H1 (cell line): ENCODE measurements around the gene DDX11. TPM values are rescaled to one million over a fixed set of nuclear protein-coding genes. Genes with fewer than 3 reads are reported as not detected.

Experiments
- CTCF ChIA-PET: fragments of 300-600 bp; sonication (Branson Sonifier 250); formaldehyde crosslinking; loops from one replicate; lab custom pipeline; 2021; ENCODE audit not compliant: partially characterized antibody; lab: Charles Lee
- POLR2A ChIA-PET: fragments of 300-600 bp; sonication (Branson Sonifier 250); formaldehyde crosslinking; loops from one replicate; lab custom pipeline; 2021; ENCODE audit warnings: inconsistent platforms; ENCODE audit not compliant: partially characterized antibody; lab: Charles Lee
- DNase-seq, 2 experiments: peaks; one replicate each; pipeline versions ENCODE4 v3.0.0 to v3.0.0-alpha.2; 2010 to 2022; ENCODE audit warnings: low spot score in 2 of 2, low read depth in 1 of 2, mixed read lengths in 1 of 2
- FAIRE-seq: peaks from 2 replicates; lab custom pipeline; 2011; peaks lifted over from hg19 to GRCh38; lab: Jason Lieb, UNC
- H2AFZ ChIP-seq: 2 replicates; pipeline ENCODE4 v1.8.1; 2012; ENCODE audit warnings: low read length, inconsistent platforms
- H2AK5ac ChIP-seq: 2 replicates; pipeline ENCODE4 v1.6.1; 2013; ENCODE audit warnings: low read depth, low read length
- H2BK120ac ChIP-seq: replicated peaks from 2 replicates; pipeline ENCODE3; 2013; ENCODE audit warnings: low read depth, low read length, inconsistent platforms
- H2BK12ac ChIP-seq: 2 replicates; pipeline ENCODE4 v1.6.1; 2013; ENCODE audit warnings: low read depth, low read length
- H2BK15ac ChIP-seq: 2 replicates; pipeline ENCODE4 v1.6.1; 2013; ENCODE audit warnings: low read length
- H2BK20ac ChIP-seq: 2 replicates; pipeline ENCODE4 v1.6.1; 2013; ENCODE audit warnings: low read length
- H2BK5ac ChIP-seq: 2 replicates; pipeline ENCODE4 v1.6.1; 2013; ENCODE audit warnings: low read depth, low read length
- H3K14ac ChIP-seq: 2 replicates; pipeline ENCODE4 v1.6.1; 2013; ENCODE audit warnings: inconsistent platforms; ENCODE audit not compliant: insufficient read length
- H3K18ac ChIP-seq: 2 replicates; pipeline ENCODE4 v1.6.1; 2013; ENCODE audit warnings: low read length; ENCODE audit errors: extremely low read depth
- H3K23ac ChIP-seq: 2 replicates; pipeline ENCODE4 v1.6.1; 2013; ENCODE audit warnings: inconsistent platforms; ENCODE audit not compliant: insufficient read length
- H3K23me2 ChIP-seq: 2 replicates; pipeline ENCODE4 v1.6.1; 2013; ENCODE audit warnings: low read depth, low read length
- H3K27ac ChIP-seq: 2 replicates; pipeline ENCODE4 v1.6.1; 2011; ENCODE audit warnings: low read depth, low read length, inconsistent platforms
- H3K27me3 ChIP-seq, 4 experiments: replicated peaks in 1 of 4; 1 replicate in 1 of 4; 2 replicates in 3 of 4; pipeline versions ENCODE4 v1.6.1 to v1.8.1; 2011 to 2013; ENCODE audit warnings: low read length in 3 of 4, mild to moderate bottlenecking in 3 of 4, inconsistent platforms in 2 of 4, mixed read lengths in 2 of 4, moderate library complexity in 1 of 4; ENCODE audit not compliant: control insufficient read depth in 3 of 4, insufficient read depth in 3 of 4; ENCODE audit errors: extremely low read depth in 1 of 4
- H3K36me3 ChIP-seq, 4 experiments: 2 replicates each; pipeline versions ENCODE4 v1.6.1 to v1.8.1; 2011 to 2013; ENCODE audit warnings: mild to moderate bottlenecking in 4 of 4, low read length in 3 of 4, moderate library complexity in 2 of 4, control low read depth in 1 of 4, inconsistent platforms in 1 of 4; ENCODE audit not compliant: insufficient read depth in 4 of 4, control insufficient read depth in 2 of 4
- H3K4ac ChIP-seq: replicated peaks from 2 replicates; pipeline ENCODE3; 2013; ENCODE audit warnings: low read length, low read depth, mixed read lengths, inconsistent platforms; ENCODE audit not compliant: insufficient read length
- H3K4me1 ChIP-seq, 4 experiments: replicated peaks in 1 of 4; 1 replicate in 1 of 4; 2 replicates in 3 of 4; pipeline versions ENCODE4 v1.6.1 to v1.8.1; 2011 to 2013; ENCODE audit warnings: low read length in 3 of 4, inconsistent platforms in 2 of 4, mixed read lengths in 1 of 4; ENCODE audit not compliant: insufficient read depth in 4 of 4, control insufficient read depth in 3 of 4
- H3K4me2 ChIP-seq, 2 experiments: 2 replicates each; pipeline versions ENCODE4 v1.6.1 to v1.8.1; 2011 to 2013; ENCODE audit warnings: low read depth in 2 of 2, low read length in 2 of 2, control low read depth in 1 of 2, inconsistent platforms in 1 of 2, mild to moderate bottlenecking in 1 of 2; ENCODE audit not compliant: insufficient read depth in 1 of 2
- H3K4me3 ChIP-seq, 4 experiments: fragments of 200-600, 300-600 bp in 1 of 4; sonication (generic), shearing (Covaris generic), sonication (Bioruptor Twin) in 1 of 4; 2 replicates each; pipeline versions ENCODE4 v1.5.1 to v1.8.1; 2011 to 2016; ENCODE audit warnings: low read length in 4 of 4, low read depth in 3 of 4, control low read depth in 2 of 4, inconsistent platforms in 2 of 4, mild to moderate bottlenecking in 2 of 4, mixed read lengths in 1 of 4, moderate library complexity in 1 of 4; ENCODE audit not compliant: insufficient read depth in 2 of 4; ENCODE audit errors: extremely low read depth in 1 of 4
- H3K56ac ChIP-seq: replicated peaks from 2 replicates; pipeline ENCODE3; 2013; ENCODE audit warnings: low read depth, mild to moderate bottlenecking, mixed read lengths, low read length, inconsistent platforms; ENCODE audit not compliant: insufficient read length
- H3K79me1 ChIP-seq: 2 replicates; pipeline ENCODE4 v1.6.1; 2013; ENCODE audit warnings: low read depth, low read length, control low read depth
- H3K79me2 ChIP-seq, 2 experiments: 2 replicates each; pipeline versions ENCODE4 v1.6.1 to v1.8.1; 2012 to 2013; ENCODE audit warnings: low read length in 2 of 2, mild to moderate bottlenecking in 2 of 2, inconsistent platforms in 1 of 2; ENCODE audit not compliant: insufficient read depth in 2 of 2, control insufficient read depth in 1 of 2
- H3K9ac ChIP-seq, 4 experiments: replicated peaks in 1 of 4; 1 replicate in 1 of 4; 2 replicates in 3 of 4; pipeline versions ENCODE4 v1.6.1 to v1.8.1; 2011 to 2013; ENCODE audit warnings: low read depth in 3 of 4, low read length in 3 of 4, control low read depth in 2 of 4, mild to moderate bottlenecking in 2 of 4, moderate library complexity in 2 of 4, inconsistent platforms in 1 of 4; ENCODE audit errors: extremely low read depth in 1 of 4
- H3K9me3 ChIP-seq, 2 experiments: 2 replicates each; pipeline versions ENCODE4 v1.6.1 to v1.8.1; 2012 to 2013; ENCODE audit warnings: mild to moderate bottlenecking in 2 of 2, moderate library complexity in 2 of 2, control low read depth in 1 of 2, inconsistent platforms in 1 of 2, low read depth in 1 of 2, low read length in 1 of 2, mixed read lengths in 1 of 2; ENCODE audit not compliant: insufficient read depth in 2 of 2
- H4K20me1 ChIP-seq, 2 experiments: replicated peaks in 1 of 2; 2 replicates each; pipeline versions ENCODE3 to v1.8.1; 2011 to 2013; ENCODE audit warnings: inconsistent platforms in 2 of 2, low read length in 2 of 2, mild to moderate bottlenecking in 1 of 2; ENCODE audit not compliant: insufficient read depth in 2 of 2, control insufficient read depth in 1 of 2
- H4K5ac ChIP-seq: 2 replicates; pipeline ENCODE4 v1.6.1; 2013; ENCODE audit warnings: low read length, low read depth, mixed read lengths, inconsistent platforms; ENCODE audit not compliant: insufficient read length
- H4K8ac ChIP-seq: 2 replicates; pipeline ENCODE4 v1.8.0; 2013; ENCODE audit warnings: mild to moderate bottlenecking, moderate library complexity, low read length, inconsistent platforms; ENCODE audit not compliant: insufficient read depth; ENCODE audit errors: extremely low read depth
- H4K91ac ChIP-seq: replicated peaks from 2 replicates; pipeline ENCODE3; 2013; ENCODE audit warnings: low read length, mixed read lengths, inconsistent platforms; ENCODE audit not compliant: insufficient read length
- E2F6 ChIP-seq: IDR thresholded peaks from 2 replicates; pipeline ENCODE4 v1.6.1; 2012; ENCODE audit warnings: inconsistent platforms
- EP300 ChIP-seq, 2 experiments: IDR thresholded peaks; 1 replicate in 1 of 2; 2 replicates in 1 of 2; pipeline ENCODE4 v1.6.1; 2011 to 2012; ENCODE audit warnings: low read depth in 2 of 2, low read length in 2 of 2, mild to moderate bottlenecking in 2 of 2, borderline replicate concordance in 1 of 2, inconsistent platforms in 1 of 2, moderate library complexity in 1 of 2
- FOSL1 ChIP-seq: IDR thresholded peaks from 2 replicates; pipeline ENCODE4 v1.6.1; 2011; ENCODE audit warnings: mild to moderate bottlenecking, low read depth, low read length, moderate library complexity; ENCODE audit not compliant: insufficient read depth
- GTF2F1 ChIP-seq: IDR thresholded peaks from 2 replicates; pipeline ENCODE4 v1.6.1; 2012; ENCODE audit warnings: low read depth, low read length, improper control_type of control experiment, borderline replicate concordance
- KDM1A ChIP-seq: fragments of 200-600, 300-600 bp; sonication (generic); IDR thresholded peaks from 2 replicates; pipeline ENCODE4 v1.7.1; 2016; ENCODE audit warnings: mild to moderate bottlenecking, low read length, borderline replicate concordance
- RNF2 ChIP-seq: fragments of 200-900, 300-1000 bp; sonication (generic); IDR thresholded peaks from 2 replicates; pipeline ENCODE4 v1.7.1; 2016; ENCODE audit warnings: borderline replicate concordance, low read depth, mild to moderate bottlenecking, antibody characterized with exemption, low read length; ENCODE audit not compliant: poor library complexity, severe bottlenecking; ENCODE audit errors: missing control alignments
- SP4 ChIP-seq: IDR thresholded peaks from 2 replicates; pipeline ENCODE4 v1.6.1; 2012; ENCODE audit warnings: low read length, inconsistent platforms
- SRF ChIP-seq: IDR thresholded peaks from 2 replicates; pipeline ENCODE4 v1.6.1; 2011; ENCODE audit warnings: mild to moderate bottlenecking, low read depth, low read length, moderate library complexity
- USF2 ChIP-seq: IDR thresholded peaks from 2 replicates; pipeline ENCODE4 v1.6.1; 2011; ENCODE audit warnings: low read length, improper control_type of control experiment
- WGBS, 2 experiments: shearing (Covaris generic) in 1 of 2; methylation state at CpG; one replicate each; pipeline versions ENCODE4 v1.1.6 to v1.1.7; 2013 to 2015; ENCODE audit warnings: low lambda C conversion rate in 2 of 2, mixed read lengths in 2 of 2, inconsistent platforms in 1 of 2, low coverage in 1 of 2, missing lambda C conversion rate in 1 of 2; ENCODE audit not compliant: insufficient replicate concordance in 2 of 2, insufficient coverage in 1 of 2, insufficient read length in 1 of 2; ENCODE audit errors: extremely low coverage in 1 of 2, missing lambda C conversion rate in 1 of 2; 5-methylcytosine and 5-hydroxymethylcytosine counted together
- polyA plus RNA-seq, 7 experiments: library from polyadenylated mRNA; depleted of rRNA in 3 of 7; stranded (reverse) in 5 of 7; unstranded in 2 of 7; fragments of >200 nt in 5 of 7; fragments of 200-250 nt in 2 of 7; gene quantifications; 1 replicate in 5 of 7; 2 replicates in 1 of 7; 4 replicates in 1 of 7; pipeline versions ENCODE4 v1.2.1 to v1.2.3, GENCODE V29; 2011 to 2013; ENCODE audit warnings: missing spikeins in 2 of 7, mixed read lengths in 2 of 7
- total RNA-seq: library from RNA; stranded (reverse); fragmentation: NEBNext Ultra II Directional; extraction: Animal tissue kit (Norgen Biotek cat#: 25700); gene quantifications from 2 replicates; pipeline ENCODE4 v1.2.1, GENCODE V29; 2021

Gene DDX11
- total and polyA plus RNA-seq, 2 of the 8 experiments (the other 6 are each of a cell fraction or from before 2014, with no cell fraction given) = 61.6 to 141 TPM

- no peak overlapping the region for H3K14ac ChIP-seq
- no CpG with 5 or more reads among the region's 19 CpGs for WGBS, 2 experiments
- H2BK15ac ChIP-seq = no peak overlapping the region
- H3K9ac ChIP-seq = no peak overlapping the region
- H4K5ac ChIP-seq = no peak overlapping the region
- no peaks in the 10 kb centered on the region; a peak in 1 of 8 replicates for H3K36me3 ChIP-seq
- no peak overlapping the region for H3K27ac ChIP-seq
- no peak overlapping the region for H3K18ac ChIP-seq
- no peak overlapping the region for H3K23ac ChIP-seq
- no peak overlapping the region for H3K4me3 ChIP-seq
- H4K20me1 ChIP-seq = peaks cover 0 to 2% of the 10 kb centered on the region in 2 experiments
- H3K4ac ChIP-seq = no peak overlapping the region
- DNase-seq (no peak), FAIRE-seq (no peak)
- H3K4me1 ChIP-seq = peaks cover 0 to 9% (median 0%) of the 10 kb centered on the region in 4 experiments; a peak in 5 of 7 replicates
- no peak overlapping the region for H4K91ac ChIP-seq
- H3K79me2 ChIP-seq = no peaks in the 10 kb centered on the region
- no peak overlapping the region for H2BK20ac ChIP-seq
- H3K4me2 ChIP-seq = no peak overlapping the region
- no peaks in the 10 kb centered on the region for H3K79me1 ChIP-seq
- H2BK5ac ChIP-seq = no peak overlapping the region
- H2AK5ac ChIP-seq = no peak overlapping the region
- CTCF ChIA-PET = interaction anchor here (0.6 to 1.5 kb wide), 4 partner anchors 107 to 147 kb away, joined by 3 read pairs; no protein-coding TSS in a partner anchor
- no peak overlapping the region for H2AFZ ChIP-seq
- no peak overlapping the region for H2BK12ac ChIP-seq
- H3K27me3 ChIP-seq = peaks cover 18 to 32% (median 30%) of the 10 kb centered on the region in 4 experiments
- POLR2A ChIA-PET = no interaction called here
- H2BK120ac ChIP-seq = no peak overlapping the region
- H3K9me3 ChIP-seq = no peaks in the 10 kb centered on the region
- no peak overlapping the region for H4K8ac ChIP-seq
- peaks cover 8% of the 10 kb centered on the region; the same call in 1 of the 2 replicates for H3K23me2 ChIP-seq
- no peak overlapping the region for H3K56ac ChIP-seq
- TF ChIP-seq E2F6 = no peak
- TF ChIP-seq GTF2F1 = no peak
- TF ChIP-seq KDM1A = no peak
- TF ChIP-seq FOSL1 = no peak
- no peak for TF ChIP-seq SP4
- TF ChIP-seq USF2 = no peak
- no peak for TF ChIP-seq EP300 (IDR thresholded peaks at IDR 0.05; ENCODE audit: borderline replicate concordance in 1 of 2, low read depth in 2 of 2, low read length in 2 of 2)
- TF ChIP-seq SRF = no peak
- TF ChIP-seq RNF2 = no peak
Measured at GRCh38 chr12:31122481-31122880, 48.8 kb downstream of the DDX11 start.
